GM21576 (cell line): ENCODE data around the gene TOLLIP.

Source experiments
- ATAC-seq: cut with Tn5 transposase; IDR thresholded peaks from one replicate; pipeline ENCODE4 v1.9.1; 2021; ENCODE audit warnings: mild to moderate bottlenecking, moderate library complexity; ENCODE audit not compliant: unreplicated experiment

The TOLLIP gene

DNA sequence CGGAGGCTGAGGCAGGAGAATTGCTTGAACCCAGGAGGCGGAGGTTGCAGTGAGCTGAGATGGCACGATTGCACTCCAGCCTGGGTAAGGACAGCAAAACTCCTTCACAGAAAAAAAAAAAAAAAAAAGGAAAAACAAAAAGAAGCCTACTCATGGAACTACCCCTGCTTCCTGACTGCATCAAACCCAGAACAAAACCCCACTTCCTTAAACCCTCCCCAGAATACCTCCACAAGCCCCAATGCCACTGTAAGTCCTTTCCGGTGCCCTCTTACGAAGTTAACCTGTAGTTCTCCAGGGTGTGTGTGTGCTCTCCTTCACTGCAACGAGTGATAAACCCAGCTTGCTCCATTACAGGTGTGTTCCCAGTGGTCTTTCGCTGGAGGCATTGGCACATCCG lies 8.6 kb upstream of the TOLLIP start:
- no peak for ATAC-seq

GRCh38 chr11:1317432-1317831 lies 8.0 kb upstream of the TOLLIP start:
- no peak for ATAC-seq

GRCh38 chr11:1310772-1311468 lies 1.5 kb upstream of the TOLLIP start:
- no peak for ATAC-seq

- no peak for ATAC-seq
Observed at GRCh38 chr11:1310318-1310687, 871 bp upstream of the TOLLIP start.

DNA sequence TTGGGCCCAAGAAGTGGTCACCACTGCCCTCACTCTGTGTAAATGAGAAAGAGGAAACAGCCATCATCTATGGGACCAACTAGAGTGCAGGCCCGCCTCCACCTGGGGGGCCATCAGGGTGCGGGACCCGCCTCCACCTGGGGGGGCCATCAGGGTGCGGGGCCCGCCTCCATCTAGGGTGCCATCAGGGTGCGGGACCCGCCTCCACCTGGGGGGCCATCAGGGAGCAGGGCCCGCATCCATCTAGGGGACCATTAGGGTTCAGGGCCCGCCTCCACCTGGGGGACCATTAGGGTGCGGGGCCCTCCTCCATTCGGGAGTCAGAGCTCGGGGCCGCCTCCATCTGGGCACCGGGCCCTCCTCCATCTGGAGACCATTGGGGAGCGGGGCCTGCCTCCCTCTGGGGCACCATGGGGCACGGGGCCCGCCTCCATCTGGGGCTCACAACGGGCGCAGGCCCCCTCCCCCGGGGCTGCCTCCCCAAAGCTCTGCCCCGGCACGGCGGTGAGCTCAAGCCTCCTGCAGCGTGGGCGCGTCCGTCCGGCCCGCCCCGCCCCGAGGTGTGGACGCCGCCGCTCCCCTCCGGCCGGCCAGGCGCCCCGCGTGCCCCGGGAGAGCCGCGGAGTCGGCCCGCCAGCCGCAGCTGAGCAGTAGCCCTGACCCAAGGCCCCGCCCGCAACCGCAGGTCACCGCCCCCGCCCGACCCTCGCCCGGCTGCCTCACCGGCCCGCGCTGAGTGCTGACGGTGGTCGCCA lies 512 bp downstream of the TOLLIP start:
- peak; percentile 32 for ATAC-seq

- no peak for ATAC-seq
Observed at GRCh38 chr11:1307998-1308742, 1.3 kb downstream of the TOLLIP start.

DNA sequence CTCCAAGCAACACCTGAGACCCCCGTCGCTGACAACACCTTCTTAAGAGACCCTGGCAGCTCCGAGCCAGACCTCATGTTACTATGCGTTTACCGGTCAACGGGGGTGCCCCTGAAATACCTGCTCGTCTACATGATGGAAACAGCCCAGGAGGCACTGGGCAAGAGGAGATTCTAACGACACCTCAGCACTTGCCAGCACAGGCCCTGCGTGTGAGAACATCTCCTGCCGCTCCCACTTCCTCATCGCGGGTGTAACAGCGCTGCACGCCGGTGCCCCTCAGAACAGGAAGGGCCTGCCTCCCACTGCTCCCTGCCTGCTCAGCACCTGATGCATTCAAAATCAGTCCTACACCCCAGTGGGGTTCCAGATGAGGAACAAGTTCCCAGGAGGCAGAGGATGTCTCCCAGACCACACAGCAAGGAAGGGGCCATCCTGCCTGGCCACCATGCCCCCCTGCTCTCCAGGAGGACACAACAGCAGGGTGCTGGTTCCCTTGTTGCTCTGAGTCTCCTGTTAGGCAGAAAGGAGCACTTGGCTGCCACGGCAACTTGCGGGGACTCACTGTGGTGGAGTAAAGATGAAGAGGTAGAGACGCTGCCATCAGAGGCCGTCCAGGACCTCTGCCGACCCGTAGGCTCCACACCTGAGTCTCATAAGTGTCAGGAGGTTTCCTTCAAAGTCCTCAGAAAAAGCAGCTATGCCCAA lies 2.1 kb downstream of the TOLLIP start:
- no peak for ATAC-seq

GRCh38 chr11:1306186-1307162 lies 3.0 kb downstream of the TOLLIP start:
- no peak for ATAC-seq

- ATAC-seq: no peak
Observed at GRCh38 chr11:1305501-1306056, 3.9 kb downstream of the TOLLIP start.

DNA sequence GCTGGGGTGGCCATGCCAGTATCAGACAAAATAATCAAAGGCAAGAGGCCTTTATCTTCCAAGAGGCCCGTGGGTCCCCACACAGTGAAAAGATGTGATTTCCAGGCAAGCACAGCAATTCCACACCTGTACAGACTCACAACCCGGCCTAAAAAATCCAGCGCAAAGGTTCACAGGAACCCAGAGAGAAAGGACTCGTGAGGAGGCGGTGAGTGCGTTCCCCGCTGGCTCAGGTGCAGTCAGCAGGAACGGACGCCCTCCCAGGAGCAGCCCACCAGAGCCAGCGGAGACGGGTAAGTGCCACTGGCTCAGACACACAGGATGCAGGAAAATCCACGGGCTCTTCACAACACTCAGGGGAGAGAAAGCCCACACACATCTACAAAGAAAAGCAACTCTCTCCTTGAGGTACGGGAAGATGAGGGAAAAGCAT lies 4.4 kb downstream of the TOLLIP start:
- no peak for ATAC-seq

DNA sequence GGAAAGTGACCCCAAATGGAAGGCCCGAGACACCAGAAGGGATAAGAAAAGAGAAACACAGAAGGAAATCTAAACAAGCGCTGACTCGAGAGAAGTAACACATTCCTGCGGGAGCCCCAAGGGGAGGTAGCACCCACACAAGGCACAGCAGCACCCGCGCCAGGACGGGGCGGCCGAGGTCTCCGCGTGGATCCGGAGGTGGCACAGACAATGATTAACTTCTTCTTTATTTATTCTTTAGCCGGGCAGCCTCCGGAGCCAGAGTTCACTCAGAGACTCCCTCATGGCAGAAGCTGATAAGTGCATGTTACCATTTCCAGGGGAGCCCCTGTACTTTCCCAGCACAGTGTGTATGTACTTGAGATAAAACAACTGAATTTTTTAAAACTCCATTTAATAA lies 5.1 kb downstream of the TOLLIP start:
- ATAC-seq: no peak

GRCh38 chr11:1303973-1304372 lies 5.5 kb downstream of the TOLLIP start:
- ATAC-seq: no peak

GRCh38 chr11:1303126-1303821 lies 6.2 kb downstream of the TOLLIP start:
- ATAC-seq: no peak

- ATAC-seq: no peak
Observed at GRCh38 chr11:1302461-1303125, 6.8 kb downstream of the TOLLIP start.

DNA sequence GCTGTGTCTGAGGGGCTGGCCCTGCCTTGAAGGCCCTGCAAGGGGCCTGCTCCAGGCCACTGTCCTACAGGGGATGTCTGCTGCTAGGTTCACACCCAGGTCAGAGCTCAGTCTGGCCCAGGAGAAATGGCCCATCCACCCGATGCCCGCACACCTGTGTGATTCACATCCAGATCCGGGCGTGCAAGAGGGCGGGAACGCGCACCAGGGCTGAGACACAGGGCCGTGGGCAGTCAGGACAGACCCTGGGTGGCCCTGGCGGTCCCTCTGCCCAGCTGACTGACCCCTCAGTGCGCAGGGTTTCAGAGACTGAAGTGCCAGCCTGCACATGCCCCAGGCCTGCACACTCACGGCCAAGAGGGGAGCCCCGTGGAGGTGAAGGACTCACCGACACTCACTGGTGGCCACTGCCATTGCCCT lies 7.4 kb downstream of the TOLLIP start:
- no peak for ATAC-seq

- ATAC-seq: no peak
Observed at GRCh38 chr11:1301220-1302000, 8.0 kb downstream of the TOLLIP start.

DNA sequence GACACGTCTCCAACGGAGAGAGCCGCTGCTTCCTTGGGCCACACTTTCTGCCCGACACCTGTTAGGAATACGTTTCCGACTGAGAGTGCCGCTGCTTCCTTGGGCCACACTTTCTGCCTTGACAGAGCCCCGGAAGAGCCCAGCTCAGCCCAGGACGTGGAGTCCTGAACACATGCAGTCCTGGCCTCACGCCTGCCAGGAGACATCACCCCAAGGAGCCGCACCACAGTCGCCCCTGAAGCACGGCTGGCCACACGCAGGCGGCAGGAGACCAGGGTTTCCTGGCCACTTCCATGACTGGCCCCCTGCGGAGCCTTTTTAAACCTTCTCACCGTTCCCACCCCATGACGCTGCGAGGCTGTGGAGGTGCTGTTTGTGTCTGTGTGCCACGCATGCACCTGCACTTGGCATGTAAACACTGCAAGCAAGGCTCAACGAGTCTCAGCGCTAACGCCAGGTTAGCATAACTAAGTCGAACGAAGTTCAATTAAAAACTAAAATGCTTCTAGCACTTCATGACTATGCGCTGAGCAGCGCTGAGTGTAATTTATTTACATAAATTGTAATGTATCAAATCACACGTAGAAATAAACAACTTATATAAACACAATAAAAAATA lies 8.8 kb downstream of the TOLLIP start:
- no peak for ATAC-seq
